HG03159 (cell line): ENCODE measurements around the gene CELF5.
"Not testable (repeated sequence)": the region's sequence is repeated elsewhere in the genome, so short reads cannot be mapped to it uniquely, and the experiment has no call there.

ENCODE experiments used
- ATAC-seq: cut with Tn5 transposase; IDR thresholded peaks from one replicate; pipeline ENCODE4 v1.9.1; 2021; ENCODE audit warnings: mild to moderate bottlenecking, moderate library complexity; ENCODE audit not compliant: unreplicated experiment

Gene CELF5

GRCh38 chr19:3189702-3190469, 34.6 kb upstream of the CELF5 start:
- ATAC-seq, result no peak

DNA sequence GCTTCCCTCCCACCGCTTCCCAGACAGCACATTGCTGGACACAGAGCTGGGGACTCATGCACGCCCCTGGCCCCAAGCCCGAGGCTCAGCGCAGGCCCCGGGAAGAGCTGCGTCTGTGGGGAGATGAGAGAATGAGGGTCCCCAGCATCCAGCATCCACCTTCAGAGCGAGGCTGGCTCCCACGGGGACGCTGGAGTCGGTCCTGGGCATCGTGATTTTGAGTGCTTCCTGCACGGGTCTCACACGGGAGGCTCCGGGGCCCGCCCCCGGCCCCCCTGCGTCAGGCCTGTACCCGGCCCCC, 34.0 kb upstream of the CELF5 start:
- no peak for ATAC-seq

GRCh38 chr19:3190921-3191805, 33.3 kb upstream of the CELF5 start:
- no peak for ATAC-seq

- ATAC-seq, result not testable (repeated sequence)
Observed at GRCh38 chr19:3191806-3192104, 32.7 kb upstream of the CELF5 start.

GRCh38 chr19:3192228-3192635, 32.2 kb upstream of the CELF5 start:
- ATAC-seq, result no peak

- no peak for ATAC-seq
Observed at GRCh38 chr19:3192684-3193083, 31.8 kb upstream of the CELF5 start.

- no peak for ATAC-seq
Observed at GRCh38 chr19:3193256-3194105, 31.0 kb upstream of the CELF5 start.

DNA sequence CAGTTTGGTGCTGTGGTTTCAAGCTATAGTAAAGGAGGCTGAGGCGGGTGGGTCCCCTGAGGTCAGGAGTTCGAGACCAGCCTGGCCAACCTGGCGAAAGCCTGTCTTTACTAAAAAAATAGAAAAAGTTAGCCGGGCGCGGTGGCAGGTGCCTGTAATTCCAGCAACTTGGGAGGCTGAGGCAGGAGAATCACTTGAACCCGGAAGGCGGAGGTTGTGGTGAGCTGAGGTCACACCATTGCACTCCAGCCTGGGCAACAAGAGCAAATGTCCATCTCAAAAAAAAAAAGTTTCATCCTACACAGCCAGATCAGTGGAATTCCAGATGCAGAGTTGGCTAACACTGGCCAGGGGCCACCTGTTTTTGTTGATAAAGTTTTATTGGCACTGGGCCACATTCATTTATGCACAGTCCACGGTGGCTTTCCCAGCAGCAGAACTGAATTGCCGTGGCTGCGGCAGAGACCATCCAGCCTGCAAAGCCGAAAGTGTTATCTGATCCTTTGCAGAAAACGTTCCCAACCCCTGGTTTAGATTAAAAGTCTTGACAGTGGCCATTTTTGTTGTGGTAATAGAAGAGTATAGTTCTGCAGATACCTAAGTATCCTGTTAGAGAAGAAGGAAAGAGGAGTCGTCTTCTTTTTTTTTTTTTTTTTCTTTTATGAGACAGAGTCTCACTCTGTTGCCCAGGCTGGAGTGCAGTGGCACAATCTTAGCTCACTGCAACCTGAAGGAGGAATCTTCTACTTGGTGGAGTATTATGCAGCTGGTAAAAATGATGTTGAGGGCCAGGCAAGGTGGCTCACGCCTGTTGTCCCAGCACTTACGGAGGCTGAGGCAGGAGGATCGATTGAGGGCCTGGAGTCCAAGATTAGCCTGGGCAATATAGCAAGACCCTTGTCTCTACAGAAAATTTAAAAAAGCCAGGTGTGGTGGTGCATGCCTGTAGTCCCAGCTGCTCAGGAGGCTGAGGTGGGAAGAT, 30.1 kb upstream of the CELF5 start:
- no peak for ATAC-seq

- no peak for ATAC-seq
Observed at GRCh38 chr19:3196064-3196932, 28.2 kb upstream of the CELF5 start.

GRCh38 chr19:3196933-3197205, 27.6 kb upstream of the CELF5 start:
- no peak for ATAC-seq

DNA sequence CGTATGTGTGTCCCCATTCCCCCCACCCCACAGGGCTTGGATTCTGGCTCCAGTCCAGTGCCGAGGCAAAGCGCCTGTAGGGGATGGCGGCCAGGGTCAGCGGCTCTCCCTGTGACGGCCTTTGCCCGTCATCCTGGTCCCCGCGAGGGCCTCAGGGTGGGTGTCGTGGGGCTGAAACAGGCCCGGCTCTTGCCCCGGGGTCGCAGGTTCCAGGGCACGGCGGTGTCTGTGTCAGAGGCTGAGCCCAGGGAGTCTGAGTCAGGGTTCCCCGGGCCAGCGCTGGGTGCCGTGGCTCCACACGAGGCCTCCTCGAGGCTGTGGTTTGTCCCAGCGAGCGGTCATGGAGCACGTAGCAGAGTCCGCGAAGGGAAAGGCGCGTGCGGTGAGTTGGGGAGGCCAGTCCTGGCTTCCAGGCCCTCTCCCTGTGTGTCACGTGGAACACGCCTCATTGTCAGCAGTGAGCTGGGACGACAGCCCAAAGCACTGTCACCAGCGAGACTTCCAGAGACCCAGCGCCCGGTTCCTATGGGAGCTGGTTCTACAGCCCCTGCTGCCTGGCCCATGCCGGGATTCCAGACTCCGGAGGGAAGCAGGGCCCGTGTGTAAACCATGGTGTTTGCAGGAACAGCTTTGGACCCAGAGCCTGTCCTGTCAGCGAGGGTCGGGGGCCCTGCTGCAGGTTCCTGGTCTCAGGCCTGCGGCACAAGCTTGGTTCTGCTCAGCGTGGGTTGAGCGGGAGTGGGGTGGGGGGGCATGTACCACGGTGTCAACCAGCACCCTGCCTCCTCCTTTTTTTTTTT, 25.4 kb upstream of the CELF5 start:
- no peak for ATAC-seq

DNA sequence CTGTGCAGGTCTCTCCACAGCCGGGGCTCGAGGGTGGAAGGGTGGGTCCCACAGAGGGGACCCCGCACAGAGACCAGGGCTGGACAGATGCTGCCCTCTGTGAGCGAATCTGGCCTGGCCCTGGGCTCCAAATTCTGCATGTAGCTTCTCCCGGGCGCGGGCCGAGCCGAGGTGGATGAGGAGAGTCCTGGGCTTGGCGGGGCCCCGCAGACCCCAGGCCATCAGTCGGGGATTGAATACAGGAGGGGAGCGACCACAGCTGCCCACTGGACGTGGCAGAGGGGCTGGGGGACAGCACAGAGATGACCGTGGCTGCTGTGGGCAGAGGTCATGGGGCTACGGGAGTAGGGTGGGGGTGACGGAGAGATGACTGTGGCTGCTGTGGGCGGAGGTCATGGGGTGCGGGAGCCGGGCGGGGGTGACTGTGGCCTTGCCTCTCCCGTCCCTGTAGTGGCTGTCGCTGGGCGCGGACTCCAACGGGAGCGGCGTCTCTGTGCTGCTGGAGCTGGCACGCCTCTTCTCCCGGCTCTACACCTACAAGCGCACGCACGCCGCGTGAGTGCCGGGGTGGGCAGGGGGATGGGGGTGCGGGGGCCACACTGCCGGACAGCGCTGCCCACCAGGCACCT, 23.3 kb upstream of the CELF5 start:
- no peak for ATAC-seq

DNA sequence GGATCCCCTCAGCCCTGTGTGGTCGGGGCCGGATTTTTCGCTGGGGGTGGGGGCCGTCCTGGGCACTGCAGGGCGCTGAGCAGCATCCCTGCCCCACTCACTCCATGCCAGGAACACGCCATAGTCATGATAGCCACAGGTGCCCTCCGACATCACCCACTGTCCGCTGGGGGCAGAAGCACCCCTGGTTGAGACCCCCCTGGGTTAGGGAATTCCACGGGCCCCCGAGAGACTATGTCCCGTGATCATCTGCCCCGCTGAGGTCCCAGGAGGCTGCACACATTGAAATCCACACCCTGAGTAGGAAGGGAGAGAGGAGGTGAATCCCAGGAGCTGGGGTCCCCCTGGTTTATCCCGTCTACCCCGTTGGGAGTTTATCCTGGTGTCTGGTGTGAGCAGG, 22.6 kb upstream of the CELF5 start:
- ATAC-seq, result no peak

DNA sequence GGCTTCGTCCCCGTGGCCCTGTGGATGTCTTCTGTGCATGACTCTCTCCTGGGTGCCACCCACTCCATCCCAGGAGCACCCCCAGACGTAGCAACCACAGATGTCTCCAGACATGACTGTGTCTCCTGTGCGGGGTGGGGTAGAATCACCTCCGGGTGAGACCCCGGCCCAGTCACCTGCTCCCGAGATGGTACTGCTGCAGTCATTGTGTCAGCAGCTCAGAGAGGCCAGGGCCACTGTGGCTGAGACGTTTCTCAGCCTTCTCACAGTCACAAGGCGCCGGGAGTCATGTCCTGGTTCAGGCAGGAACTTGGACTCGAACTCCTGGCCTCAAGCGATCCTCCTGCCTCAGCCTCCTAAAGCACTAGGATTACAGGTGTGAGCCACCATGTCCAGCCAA, 22.1 kb upstream of the CELF5 start:
- ATAC-seq, result no peak

DNA sequence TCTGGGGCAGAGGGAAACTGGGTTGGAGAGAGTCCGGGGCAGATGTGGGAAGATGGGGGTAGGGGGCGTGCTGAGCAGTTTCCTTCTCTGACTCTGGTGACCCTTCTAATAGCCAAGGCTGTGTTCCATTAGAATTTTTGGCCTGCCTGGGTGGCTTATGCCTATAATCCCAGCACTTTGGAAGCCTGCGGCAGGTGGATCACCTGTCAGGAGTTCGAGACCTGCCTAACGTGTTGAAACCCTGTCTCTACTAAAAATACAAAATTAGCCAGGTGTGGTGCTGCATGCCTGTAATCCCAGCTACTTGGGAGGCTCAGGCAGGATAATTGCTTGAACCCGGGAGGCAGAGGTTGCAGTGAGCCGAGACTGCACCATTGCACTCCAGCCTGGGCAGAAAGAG, 21.6 kb upstream of the CELF5 start:
- ATAC-seq, result not testable (repeated sequence)

GRCh38 chr19:3203805-3204645, 20.4 kb upstream of the CELF5 start:
- ATAC-seq, result no peak

DNA sequence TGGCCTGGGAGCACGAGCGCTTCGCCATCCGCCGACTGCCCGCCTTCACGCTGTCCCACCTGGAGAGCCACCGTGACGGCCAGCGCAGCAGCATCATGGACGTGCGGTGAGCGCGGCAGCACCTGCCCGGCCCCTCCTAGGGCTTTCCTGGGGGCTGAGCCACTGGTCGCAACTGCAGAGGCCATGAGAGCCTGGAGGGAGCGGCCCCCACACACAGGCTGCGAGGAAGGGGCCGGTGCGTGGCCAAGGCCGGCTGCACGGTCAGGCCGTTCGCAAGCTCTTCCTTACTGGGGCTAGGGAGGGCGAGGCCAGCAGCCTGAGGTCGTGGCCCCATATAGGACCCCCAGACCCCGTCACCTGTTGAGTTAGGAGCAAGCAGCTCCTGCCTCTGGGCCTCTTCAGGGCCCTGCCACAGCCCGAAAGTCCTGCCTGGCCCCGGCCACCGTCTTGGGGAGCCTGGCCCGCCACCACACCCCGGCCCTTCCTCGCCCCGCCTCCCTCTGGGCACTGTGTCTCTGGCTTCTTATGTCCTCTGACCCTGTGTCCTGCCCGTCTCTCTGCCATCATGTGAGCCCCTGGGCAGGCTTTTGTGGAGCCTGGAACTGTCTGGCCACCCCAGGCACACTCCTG, 19.7 kb upstream of the CELF5 start:
- ATAC-seq, result no peak
